PFSK-1 (cell line): ENCODE results near the gene DOCK9.

Source experiments
- FOXP2 ChIP-seq: optimal IDR thresholded peaks from 2 replicates; pipeline ENCODE3; 2011; ENCODE audit warnings: borderline replicate concordance, control low read depth, inconsistent platforms; ENCODE audit not compliant: insufficient read depth; ENCODE audit errors: extremely low read length, extremely low read depth
- POLR2AphosphoS5 ChIP-seq: IDR thresholded peaks from 2 replicates; pipeline ENCODE4 v1.6.1; 2012; ENCODE audit warnings: low read depth, mild to moderate bottlenecking, control low read depth, low read length, moderate library complexity
- SIN3A ChIP-seq: IDR thresholded peaks from 2 replicates; pipeline ENCODE4 v1.6.1; 2012; ENCODE audit warnings: mild to moderate bottlenecking, low read length, moderate library complexity, borderline replicate concordance; ENCODE audit not compliant: insufficient read depth
- TAF1 ChIP-seq: IDR thresholded peaks from 2 replicates; pipeline ENCODE4 v1.6.1; 2012; ENCODE audit warnings: low read length, control low read depth, borderline replicate concordance; ENCODE audit not compliant: insufficient read depth
- TF ChIP-seq, protein P1 (sequence below), 2 experiments: IDR thresholded peaks; 2 replicates each; pipeline versions ENCODE4 v1.6.1 to v1.8.0; 2011 to 2012; ENCODE audit warnings: low read depth in 2 of 2, low read length in 2 of 2, control low read depth in 1 of 2, inconsistent platforms in 1 of 2, mild to moderate bottlenecking in 1 of 2, moderate library complexity in 1 of 2; ENCODE audit not compliant: insufficient read depth in 1 of 2

DOCK9 gene

DNA sequence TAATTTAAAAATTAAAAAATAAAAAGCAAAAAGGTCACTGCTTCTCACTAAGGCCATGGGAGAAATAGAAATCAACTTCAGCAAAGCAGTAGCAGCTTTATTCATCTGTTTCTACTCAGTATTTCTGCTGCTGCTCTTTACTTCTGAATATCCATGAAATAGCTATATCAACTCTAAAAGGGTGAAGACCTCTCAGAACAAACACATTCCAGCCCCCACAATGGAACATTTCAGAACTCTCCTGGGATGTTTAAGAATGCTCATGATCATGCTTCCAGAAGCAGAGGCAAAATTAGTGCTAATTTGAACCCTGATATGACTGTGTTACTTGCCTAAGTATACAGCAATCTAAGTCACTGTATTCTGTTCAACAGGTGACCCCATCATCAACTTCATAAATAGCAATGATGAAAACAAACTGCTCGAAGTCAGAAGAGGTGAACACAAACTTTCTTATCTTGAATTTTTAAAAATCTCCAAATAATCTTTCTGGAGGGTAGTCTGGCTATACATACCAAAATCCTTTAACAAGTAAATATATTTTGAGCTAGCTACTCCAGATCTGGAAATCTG, 29.6 kb upstream of the DOCK9 start:
- no peak for TF ChIP-seq TAF1

GRCh38 chr13:99005609-99006008, 27.7 kb upstream of the DOCK9 start:
- TF ChIP-seq SIN3A (no peak), POLR2AphosphoS5 (no peak), FOXP2 (no peak), TAF1 (no peak)
- TF ChIP-seq, protein P1, sequence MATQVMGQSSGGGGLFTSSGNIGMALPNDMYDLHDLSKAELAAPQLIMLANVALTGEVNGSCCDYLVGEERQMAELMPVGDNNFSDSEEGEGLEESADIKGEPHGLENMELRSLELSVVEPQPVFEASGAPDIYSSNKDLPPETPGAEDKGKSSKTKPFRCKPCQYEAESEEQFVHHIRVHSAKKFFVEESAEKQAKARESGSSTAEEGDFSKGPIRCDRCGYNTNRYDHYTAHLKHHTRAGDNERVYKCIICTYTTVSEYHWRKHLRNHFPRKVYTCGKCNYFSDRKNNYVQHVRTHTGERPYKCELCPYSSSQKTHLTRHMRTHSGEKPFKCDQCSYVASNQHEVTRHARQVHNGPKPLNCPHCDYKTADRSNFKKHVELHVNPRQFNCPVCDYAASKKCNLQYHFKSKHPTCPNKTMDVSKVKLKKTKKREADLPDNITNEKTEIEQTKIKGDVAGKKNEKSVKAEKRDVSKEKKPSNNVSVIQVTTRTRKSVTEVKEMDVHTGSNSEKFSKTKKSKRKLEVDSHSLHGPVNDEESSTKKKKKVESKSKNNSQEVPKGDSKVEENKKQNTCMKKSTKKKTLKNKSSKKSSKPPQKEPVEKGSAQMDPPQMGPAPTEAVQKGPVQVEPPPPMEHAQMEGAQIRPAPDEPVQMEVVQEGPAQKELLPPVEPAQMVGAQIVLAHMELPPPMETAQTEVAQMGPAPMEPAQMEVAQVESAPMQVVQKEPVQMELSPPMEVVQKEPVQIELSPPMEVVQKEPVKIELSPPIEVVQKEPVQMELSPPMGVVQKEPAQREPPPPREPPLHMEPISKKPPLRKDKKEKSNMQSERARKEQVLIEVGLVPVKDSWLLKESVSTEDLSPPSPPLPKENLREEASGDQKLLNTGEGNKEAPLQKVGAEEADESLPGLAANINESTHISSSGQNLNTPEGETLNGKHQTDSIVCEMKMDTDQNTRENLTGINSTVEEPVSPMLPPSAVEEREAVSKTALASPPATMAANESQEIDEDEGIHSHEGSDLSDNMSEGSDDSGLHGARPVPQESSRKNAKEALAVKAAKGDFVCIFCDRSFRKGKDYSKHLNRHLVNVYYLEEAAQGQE (IDR thresholded peaks at IDR 0.05; ENCODE audit: insufficient read depth in 1 of 2, low read depth in 2 of 2, low read length in 2 of 2): no peak

GRCh38 chr13:99004978-99005377, 27.1 kb upstream of the DOCK9 start:
- TF ChIP-seq FOXP2: no peak
- TF ChIP-seq SIN3A: no peak
- no peak for TF ChIP-seq POLR2AphosphoS5
- no peak for TF ChIP-seq TAF1
- TF ChIP-seq, protein P1 (IDR thresholded peaks at IDR 0.05; ENCODE audit: insufficient read depth in 1 of 2, low read depth in 2 of 2, low read length in 2 of 2): no peak

DNA sequence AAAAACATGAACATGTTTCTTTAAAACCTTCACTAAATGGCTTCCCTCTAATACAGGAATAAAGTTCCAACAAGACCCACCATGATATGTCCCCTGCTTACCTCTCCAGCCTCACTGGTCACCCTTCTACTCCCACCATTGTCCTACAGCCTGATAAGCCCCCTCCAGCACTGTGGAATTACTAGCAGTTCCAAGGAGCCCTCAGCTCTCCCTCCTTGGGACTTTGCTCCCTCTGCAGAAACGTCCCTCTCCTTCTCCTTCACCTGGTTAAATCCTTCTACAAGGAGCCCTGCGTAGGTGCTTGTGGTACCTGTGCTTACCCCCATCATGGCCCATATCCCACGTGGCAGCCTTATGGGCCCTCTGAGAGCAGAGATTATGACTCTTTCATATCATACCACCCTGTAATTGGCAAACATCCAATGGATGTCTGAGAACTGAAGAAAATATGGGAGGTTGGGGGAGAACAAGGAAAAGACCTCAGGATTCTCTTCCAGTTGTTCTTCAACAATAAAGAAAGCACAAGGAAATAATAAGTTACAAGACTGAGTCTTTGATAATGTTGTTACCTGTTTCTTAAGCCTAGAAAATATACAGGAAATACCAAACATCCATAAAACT, 26.1 kb upstream of the DOCK9 start:
- TF ChIP-seq TAF1 (no peak), FOXP2 (no peak), POLR2AphosphoS5 (no peak), SIN3A (no peak)
- TF ChIP-seq, protein P1 (IDR thresholded peaks at IDR 0.05; ENCODE audit: insufficient read depth in 1 of 2, low read depth in 2 of 2, low read length in 2 of 2): no peak

GRCh38 chr13:99003186-99003585, 25.3 kb upstream of the DOCK9 start:
- no peak for TF ChIP-seq TAF1
- no peak for TF ChIP-seq FOXP2
- TF ChIP-seq POLR2AphosphoS5: no peak
- no peak for TF ChIP-seq SIN3A
- TF ChIP-seq, protein P1 (IDR thresholded peaks at IDR 0.05; ENCODE audit: insufficient read depth in 1 of 2, low read depth in 2 of 2, low read length in 2 of 2): no peak
